GM18520 (cell line): ENCODE results near the gene PRKN.
"Not testable (repeated sequence)": the region's sequence is repeated elsewhere in the genome, so short reads cannot be mapped to it uniquely, and the experiment has no call there.

ENCODE experiments used
- ATAC-seq: cut with Tn5 transposase; IDR thresholded peaks from one replicate; pipeline ENCODE4 v1.9.1; 2021; ENCODE audit not compliant: unreplicated experiment

The PRKN gene

DNA sequence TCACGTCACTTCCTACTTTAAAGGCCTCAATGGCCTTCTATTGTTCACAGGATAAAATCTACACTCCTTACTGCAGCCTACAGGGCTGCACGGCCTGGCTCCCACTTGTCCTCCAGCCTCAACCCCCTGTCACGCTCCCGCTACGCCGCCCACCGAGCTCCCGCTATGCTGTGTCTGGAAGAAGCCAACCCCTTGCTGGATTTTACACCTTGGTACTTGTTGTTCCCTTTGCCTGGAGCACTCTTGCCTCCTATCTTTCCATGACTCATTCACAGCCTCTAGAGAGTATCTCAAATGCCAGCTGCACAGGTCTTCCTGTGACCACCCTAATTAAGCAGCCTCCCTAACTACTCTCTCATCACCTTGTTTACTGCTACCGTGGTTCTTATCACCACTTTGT is 259.9 kb downstream of the PRKN start:
- no peak for ATAC-seq

DNA sequence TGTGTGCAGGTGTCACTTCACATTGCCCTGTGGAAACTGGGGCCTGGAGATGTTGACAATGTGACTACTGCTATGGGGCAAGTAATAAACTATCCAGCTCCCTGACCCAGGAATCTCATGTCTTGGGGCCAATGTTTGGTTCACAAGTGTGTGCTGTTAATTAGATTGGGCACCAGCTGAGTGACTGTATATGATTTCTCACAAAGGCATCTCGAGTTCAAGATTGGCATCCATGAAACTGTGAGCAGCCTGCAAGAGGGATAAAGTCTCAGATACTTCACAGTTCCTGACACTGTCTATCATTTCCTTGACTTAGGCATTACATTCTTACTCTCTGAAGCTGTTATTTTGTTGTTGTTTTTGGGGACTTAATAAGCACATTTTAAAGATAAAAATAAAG is 264.0 kb downstream of the PRKN start:
- no peak for ATAC-seq

DNA sequence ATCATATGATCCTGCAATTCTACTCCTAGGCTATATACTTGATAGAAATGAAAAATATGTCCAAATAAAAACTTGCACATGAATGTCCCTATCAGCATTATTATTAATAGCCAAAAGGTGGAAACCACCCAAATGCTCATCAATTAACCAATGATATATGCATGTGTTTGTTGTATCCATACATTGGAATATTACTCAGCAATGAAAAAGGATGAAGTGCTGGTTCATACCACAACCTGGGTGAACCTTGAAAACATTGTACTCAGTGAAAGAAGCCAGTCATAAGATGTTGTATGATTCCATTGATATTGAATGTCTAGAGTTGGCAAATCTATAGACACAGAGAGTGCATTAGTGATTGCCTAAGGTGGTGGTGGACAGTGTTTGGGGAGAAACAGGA is 267.6 kb downstream of the PRKN start:
- no peak for ATAC-seq

DNA sequence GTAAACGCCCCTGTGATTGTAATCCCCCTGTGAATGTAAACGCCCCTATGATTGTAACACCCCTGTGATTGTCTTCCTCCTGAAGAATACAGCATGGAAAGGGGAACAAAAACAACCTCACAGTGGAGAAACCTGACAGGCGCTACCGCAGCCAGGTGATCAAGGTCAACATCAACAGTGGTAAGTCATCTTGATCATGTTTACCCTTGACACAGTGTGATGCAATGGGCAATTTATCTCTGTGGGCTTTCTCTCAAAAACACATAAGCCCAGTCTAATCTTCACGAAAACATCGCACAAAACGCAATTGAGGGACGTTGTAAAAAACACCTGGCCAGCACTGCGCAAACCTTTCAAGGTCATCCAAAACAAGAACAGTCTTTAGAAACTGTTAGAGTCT is 277.2 kb downstream of the PRKN start:
- ATAC-seq, result no peak

DNA sequence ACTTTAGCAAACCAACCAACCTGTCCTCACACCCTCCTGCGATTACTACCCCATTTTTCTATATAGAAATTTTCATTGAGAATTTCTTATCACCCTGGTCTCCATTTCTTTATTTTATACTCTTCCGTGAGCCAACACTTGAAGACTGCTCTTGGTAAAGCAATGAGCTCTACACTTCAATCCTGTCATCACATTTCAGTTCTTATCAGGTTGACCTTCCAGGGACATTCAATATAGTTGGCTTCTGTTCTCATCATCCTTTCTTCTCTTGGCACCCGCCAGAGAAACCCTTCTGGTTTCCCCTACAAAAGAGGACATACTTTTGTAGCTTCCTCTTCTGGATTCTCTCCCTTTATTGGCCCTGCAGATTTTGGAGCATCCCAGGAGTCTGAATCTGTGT is 279.3 kb downstream of the PRKN start:
- no peak for ATAC-seq

DNA sequence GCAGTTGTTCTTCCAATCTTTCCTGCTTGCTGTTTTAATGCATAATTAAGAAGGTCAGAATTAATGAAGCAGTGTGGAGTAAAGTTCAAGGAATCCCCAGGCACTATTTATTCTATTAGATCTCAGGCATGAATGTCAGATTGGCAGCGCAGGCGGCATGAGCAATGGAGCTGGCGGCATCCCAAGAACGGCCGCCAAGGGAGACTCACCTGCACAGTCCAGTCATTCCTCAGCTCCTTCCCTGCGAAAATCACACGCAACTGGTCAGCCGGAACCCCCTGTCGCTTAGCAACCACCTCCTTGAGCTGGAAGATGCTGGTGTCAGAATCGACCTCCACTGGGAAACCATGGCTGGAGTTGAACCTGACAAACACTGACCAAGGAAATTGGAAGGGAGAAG is 284.5 kb downstream of the PRKN start:
- ATAC-seq, result no peak

DNA sequence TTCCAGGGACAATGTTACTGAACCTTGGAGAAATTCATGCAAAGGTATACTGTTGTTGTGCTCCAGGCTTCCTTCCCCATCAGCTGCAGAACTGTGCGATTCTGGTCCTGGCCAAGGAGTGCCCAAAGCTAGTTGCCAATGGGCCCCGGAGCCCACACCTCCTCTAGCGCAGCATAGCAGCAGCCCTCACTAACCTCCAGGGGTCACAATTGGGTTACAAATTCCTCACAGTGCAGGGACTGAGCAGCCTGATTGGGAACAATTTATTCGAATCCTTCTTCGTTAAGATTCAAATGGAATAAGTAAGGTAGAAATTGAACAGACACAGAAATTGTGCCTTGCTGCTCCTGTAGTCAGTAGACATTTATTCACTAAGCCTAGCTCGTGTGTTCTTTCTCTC is 284.9 kb downstream of the PRKN start:
- ATAC-seq, result no peak

DNA sequence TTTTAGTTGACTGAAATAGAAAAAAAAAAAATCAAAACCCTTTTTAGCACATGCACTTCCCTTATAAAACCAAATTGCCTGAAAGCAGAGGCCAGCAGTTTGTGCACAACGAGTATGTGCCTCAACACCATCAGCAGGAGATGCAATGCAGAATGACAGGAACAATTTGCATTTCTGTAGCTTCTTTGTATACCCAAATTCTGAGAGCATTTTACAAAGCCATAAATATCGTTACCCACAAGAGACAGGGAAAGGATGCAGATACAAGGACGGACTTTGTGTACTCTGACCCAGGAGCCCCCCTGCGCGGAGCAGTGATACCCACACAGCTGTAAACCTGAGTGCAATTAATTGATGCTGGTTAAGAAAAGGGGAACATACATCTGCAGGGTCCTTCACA is 285.6 kb downstream of the PRKN start:
- ATAC-seq, result no peak

DNA sequence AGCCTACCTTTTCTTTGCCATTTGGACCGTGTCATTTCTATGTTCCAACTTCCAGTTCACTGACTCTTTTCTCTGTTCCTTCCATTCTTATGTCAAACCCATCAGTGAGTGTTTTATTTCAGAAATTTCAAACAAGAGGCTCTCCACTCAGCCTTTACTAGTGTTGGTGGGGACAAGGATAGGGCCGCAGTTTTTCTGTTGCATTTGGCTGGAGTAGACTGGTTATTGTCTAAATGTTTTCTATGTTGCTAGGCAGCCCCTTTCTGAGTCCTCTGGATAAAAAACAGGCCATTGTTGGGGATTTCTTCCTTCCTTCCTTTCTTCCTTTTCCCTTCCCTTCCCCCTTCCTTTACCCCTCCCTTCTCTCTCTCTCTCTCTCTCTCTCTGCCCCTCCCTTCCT is 288.6 kb downstream of the PRKN start:
- ATAC-seq, result no peak

DNA sequence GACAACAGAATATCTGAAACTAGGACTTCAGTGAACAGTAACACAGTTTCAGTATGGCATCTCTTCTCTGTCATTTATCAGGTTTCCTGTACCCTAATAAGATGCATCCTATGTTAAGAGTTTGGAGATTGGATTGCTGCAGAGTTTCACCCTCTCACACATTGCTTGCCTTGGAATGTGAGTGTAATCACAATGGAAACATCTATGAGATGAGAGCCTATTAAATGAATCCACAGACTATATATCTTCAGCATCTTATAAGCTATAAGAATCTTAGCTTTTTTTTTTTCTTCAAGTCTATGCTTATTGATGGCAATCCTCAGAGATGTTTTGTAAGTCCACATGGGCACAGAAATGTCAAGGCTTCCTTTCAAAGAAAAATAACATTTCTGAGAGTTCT is 292.5 kb downstream of the PRKN start:
- no peak for ATAC-seq

DNA sequence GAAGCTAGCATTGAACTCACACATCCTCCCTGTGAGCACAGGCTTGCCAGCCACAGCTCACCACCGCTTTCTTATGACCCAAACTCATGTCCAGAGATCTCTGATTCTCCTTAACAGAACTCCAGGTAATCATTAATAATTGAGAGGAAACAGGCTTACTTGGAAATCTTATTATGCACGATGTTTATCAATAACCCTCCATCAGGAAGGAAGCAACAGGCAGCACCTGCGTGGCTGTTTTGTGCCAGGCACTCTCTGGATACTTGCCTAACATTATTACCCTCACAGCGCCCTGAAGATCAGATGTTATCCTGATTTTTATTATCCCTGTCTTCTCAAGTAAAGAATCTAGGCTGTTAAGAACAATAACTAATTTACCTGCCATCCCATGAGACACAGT is 306.6 kb downstream of the PRKN start:
- no peak for ATAC-seq

DNA sequence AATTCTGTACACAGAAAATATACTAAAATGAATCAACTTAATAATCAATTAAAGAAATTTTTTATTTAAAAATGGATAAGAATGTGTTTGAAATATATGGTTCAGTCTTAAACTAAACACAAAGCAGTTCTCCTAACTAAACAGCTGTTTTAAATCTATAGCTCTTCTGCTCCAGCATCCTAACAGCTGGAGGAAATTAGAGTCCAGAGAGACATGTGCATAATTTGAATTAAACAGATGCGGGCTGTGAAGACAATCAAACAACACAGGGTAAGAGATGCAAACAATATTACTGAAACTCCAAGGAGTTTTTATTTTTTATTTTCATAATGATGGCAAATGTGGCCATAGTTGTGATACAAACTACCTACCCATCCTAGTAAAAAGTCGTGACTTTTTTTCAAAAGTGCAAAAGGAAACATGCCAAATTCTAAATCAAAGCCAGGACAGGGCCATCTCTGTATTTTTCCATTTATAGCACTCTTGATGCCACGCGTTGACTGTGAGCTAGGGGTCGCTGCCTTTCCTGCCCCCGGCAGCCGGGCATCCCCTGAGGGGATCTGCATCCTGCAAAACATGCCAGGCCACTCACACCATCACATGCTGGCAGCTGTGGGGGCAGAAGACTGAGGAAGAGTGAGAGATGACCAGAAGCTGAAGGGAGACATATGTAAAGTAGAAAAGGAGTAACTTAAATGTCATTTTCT is 310.6 kb downstream of the PRKN start:
- no peak for ATAC-seq

DNA sequence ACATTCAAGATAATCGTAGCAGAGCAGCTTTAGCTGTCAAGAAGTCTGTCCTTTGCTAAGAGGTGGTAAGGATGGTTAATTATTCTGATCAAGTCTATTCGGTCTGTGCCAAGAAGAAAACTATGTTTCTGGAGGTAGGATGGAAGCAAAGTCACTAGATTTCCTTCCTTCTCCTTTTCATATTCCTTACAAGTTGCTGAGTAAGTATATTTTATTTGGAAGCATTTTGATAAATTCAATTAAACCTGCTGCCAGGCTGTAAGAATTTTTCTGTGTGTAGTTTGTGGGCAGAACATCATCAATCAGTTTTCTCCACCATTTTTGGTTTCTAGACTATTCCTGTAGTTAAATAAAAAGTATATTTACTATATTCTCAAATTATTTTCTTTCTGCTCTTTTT is 311.3 kb downstream of the PRKN start:
- no peak for ATAC-seq

DNA sequence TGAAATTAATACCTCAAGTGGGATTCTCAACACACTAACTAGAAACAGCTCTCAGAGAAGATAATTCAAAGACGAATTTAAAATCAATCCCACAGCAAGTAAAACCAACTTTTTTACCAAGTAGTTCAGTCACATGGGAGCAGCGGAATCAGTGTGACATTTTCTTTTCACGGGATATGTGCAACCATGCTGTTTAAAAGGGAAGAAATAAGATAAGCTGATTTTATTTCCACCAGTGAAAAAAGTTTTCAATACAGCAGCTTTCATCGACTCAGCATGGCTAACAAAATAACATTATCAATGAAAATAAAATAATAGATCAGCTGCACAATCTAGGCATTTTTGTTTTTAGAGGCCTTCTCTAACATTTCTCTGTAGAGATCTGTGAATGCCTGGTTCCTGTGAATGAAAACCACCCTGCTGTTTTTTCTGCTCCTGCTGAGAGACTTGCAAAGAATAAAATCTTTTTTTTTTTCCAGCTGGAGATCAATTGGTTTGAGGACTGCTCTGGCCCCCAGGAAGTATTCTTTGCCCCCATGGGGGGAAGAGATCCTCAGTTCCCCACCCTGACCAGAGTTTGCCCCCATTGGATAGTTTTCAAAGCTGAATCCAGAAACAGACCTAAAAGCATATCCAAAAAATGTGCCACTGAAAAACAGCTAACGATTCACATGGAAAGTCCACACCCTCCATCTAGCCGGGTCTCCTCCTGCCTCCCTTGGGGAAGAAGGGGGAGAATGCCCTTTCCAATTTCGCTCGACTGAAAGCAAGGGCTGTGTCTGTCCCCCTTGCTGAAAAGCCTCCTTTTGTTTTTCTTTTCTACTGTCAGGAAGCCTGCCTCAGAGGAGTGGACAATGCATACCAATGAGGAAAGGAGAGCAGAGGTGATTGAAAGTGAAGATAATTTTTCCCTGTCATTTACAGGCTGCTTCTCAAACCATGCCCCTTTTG is 317.6 kb downstream of the PRKN start:
- ATAC-seq, result no peak

DNA sequence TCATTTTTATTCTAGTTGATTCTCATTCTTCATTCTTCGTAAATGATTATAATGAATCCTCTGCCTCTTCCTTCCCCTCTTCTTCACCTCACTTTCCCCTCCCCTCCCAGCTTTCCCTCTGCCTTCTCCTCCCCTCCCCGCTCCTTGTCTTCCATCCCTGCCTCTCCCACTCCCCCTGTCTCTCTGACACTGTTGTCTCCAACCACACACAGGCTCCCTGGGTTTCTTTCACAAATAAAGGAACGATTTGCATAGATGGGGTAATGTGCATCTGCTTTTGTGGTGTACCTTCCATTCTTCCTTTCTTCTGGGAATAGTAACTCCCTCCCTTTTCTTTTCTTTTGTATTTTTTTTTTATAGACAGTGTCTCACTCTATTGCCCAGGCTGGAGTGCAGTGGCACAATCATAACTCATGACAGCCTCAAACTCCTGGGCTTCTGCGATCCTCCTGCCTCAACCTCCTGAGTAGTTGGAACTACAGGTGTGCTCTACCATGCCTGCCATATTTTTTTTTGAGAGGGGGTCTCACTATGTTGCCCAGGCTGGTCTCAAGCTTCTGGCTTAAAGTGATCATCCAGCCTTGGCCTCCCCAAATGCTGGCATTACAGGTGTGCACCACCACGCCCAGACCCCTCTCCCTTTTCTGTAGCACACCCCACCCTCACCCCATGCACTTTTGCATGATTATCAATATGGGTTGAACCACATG is 318.6 kb downstream of the PRKN start:
- ATAC-seq, result no peak

DNA sequence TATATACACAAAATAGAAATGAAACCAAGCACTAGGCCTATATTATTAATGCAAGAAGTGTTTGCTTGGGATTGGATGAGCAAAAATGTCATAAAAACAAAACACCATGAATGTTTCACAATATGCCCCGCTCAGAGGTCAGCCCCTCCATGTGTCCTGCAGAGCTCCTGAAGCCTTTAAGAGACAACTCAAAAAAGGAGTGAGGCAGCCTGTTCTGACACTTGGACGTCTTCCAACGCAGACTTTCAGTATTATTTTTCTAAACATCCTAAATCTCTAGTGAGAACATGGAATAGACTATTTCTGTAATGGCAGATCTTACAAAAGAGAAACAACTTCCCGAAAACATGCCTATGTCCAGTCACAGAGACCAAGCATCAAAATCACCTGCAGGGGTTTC is 322.6 kb downstream of the PRKN start:
- ATAC-seq, result no peak

DNA sequence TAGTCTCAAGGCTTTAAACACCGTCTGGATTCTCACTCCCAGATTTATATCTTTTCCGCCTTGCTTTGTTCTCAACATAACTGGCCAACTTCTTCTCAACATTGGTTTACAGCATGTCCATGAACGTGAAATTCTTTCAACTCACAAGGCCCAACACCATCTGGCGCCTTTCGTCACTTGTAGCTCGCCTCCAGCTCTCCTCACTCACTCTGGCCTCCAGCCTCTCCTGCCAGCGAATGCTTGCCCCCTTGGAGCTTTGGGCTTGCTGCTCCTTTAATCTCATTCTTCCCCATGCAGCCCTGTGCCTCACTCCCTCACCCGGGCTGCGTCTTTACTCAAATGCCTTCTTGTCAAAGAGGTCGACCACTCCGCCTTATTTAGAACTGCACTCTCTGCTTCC is 324.5 kb downstream of the PRKN start:
- no peak for ATAC-seq

DNA sequence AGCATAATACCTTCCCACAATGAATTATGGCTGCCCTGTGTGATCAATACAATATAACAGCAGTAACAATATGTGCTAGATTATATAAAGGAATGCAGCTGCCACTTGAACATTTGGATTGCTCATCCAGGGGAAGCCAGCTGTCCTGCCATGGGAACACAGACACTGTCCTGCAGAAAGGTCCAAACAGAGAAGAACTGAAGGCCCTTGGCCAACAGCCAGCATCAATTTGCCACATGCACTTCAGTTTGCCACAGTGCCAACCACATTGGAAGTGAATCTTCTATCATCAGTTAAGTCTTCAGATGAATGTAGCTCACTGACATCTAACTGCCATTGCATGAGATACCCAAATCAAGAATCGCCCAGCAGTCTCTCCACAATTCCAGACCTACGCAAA is 332.4 kb downstream of the PRKN start:
- no peak for ATAC-seq

DNA sequence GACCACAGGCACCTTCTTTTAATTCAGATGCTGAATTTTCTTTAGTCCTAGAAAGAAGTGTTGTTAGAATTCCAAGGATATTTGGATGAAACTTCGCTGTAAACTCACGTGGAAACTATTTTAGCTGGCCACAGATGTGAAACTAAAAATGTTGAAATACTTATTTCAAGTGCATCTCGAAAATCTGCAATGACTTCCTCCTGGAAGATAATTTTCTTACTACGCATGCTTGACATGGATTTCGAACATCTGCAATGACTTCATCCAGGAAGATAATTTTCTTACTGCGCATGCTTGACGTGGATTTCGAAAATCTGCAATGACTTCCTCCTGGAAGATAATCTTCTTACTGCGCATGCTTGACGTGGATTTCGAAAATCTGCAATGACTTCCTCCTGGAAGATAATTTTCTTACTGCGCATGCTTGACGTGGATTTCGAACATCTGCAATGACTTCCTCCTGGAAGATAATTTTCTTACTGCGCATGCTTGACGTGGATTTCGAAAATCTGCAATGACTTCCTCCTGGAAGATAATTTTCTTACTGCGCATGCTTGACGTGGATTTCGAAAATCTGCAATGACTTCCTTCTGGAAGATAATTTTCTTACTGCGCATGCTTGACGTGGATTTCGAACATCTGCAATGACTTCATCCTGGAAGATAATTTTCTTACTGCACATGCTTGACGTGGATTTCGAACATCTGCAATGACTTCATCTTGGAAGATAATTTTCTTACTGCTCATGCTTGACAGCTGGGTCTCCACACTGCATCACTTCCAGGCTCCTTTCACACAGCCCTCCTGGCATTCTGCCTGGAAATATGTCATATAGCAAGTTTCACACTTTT is 336.4 kb downstream of the PRKN start:
- ATAC-seq, result not testable (repeated sequence)

DNA sequence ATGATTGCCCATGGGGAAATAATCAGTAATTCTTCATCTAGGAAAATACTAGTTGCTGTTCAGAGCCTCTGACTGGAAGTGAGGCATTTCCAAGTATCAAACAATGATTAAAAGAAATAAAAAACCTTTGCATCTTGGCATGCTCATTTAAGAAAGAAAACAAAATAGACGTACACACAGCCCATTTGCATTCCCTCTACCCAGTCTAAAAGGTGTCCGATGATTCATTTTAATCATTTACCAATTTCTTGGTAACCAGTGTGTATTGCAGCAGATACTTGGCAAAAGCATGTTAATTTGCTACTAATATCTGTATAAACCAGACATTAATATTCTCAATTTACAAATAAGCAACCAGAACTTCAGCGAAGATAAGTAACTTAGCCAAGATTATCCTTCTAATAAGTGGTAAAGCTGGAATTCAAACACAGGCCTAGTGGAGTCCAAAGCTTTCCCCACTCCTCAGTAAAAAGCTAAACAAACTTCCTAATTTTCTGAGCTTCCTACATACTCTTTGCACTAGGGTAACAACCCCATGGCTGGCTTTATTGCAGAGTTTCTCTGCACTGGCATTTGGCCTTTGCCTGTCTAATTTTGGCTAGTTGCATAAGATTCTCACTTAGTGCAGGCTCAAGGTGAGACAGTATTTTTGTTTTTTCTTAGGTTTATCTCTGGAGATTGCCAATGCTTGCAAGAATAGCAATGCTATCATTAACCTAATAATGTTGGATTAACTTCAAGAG is 338.1 kb downstream of the PRKN start:
- ATAC-seq, result no peak
